ENCODE results near the gene APOA1. TPM values are rescaled to one million over a fixed set of nuclear protein-coding genes. Genes with fewer than 3 reads are reported as not detected.

The APOA1 gene
- total and polyA plus RNA-seq, 2 donors (not counting 1 experiment from before 2014, with no cell fraction given): 0.46 TPM; not detected in 1

GRCh38 chr11:116852261-116853031, 15.0 kb upstream of the APOA1 start:
- Histone ChIP-seq H3K27ac (ENCODE audit: low read length in 2 of 2) (no peak overlapping the region), H3K4me2 (replicated peaks; ENCODE audit: low read depth, low read length, poor library complexity, severe bottlenecking) (peak overlapping the region; percentile 67), H3K4me1 (ENCODE audit: control insufficient read depth in 2 of 2, insufficient read depth in 2 of 2, low read length in 2 of 2) (peaks cover 35 to 43% of the 10 kb centered on the region in 2 donors), H2AFZ (ENCODE audit: insufficient read depth, low read depth, low read length, poor library complexity, severe bottlenecking) (no peak overlapping the region), H3K9ac (ENCODE audit: low read length) (peak overlapping the region; percentile 9), H3K9me3 (ENCODE audit: control extremely low read depth in 1 of 3, control insufficient read depth in 2 of 3, insufficient read depth in 1 of 3, low read length in 2 of 3) (no peaks in the 10 kb centered on the region), H3K36me3 (replicated peaks in 1 of 2; ENCODE audit: control extremely low read depth in 1 of 2, control insufficient read depth in 1 of 2, extremely low read depth in 1 of 2, insufficient read depth in 2 of 2, low read length in 1 of 2) (peaks cover 6 to 32% of the 10 kb centered on the region in 2 experiments), H3K27me3 (replicated peaks in 1 of 4; ENCODE audit: control extremely low read depth in 1 of 4, control insufficient read depth in 3 of 4, insufficient read depth in 4 of 4, low read length in 3 of 4) (no peaks in the 10 kb centered on the region), H4K20me1 (ENCODE audit: control insufficient read depth, insufficient read depth, low read length, poor library complexity, severe bottlenecking) (peaks cover 70% of the 10 kb centered on the region), H3K79me2 (ENCODE audit: control insufficient read depth, insufficient read depth, low read length) (peaks cover 13% of the 10 kb centered on the region), H3K4me3 (ENCODE audit: control extremely low read depth in 1 of 5, extremely low read depth in 1 of 5, insufficient read depth in 1 of 5, low read depth in 2 of 5, low read length in 4 of 5) (peak overlapping the region in 1 of 5 experiments; percentile 30)
- DNase-seq (no peak), ATAC-seq (ENCODE audit: low read depth) (no peak)
- Mint-ChIP-seq H3K4me3 (peak overlapping the region; percentile 21), H3K27me3 (no peaks in the 10 kb centered on the region), H3K9me3 (ENCODE audit: insufficient read depth) (no peaks in the 10 kb centered on the region), H3K27ac (no peak overlapping the region), H3K4me1 (peaks cover 56% of the 10 kb centered on the region)
- intact Hi-C loops (cut with micrococcal nuclease): loop anchor here (5.0 kb wide), 1 partner anchor 80 kb away; the partner anchor contains the start of gene BUD13
- TF ChIP-seq EZH2 (IDR thresholded peaks at IDR 0.05; ENCODE audit: borderline replicate concordance, insufficient read depth, low read depth, low read length, poor library complexity, severe bottlenecking) (no peak), CTCF (IDR thresholded peaks at IDR 0.05) (no peak)
- WGBS (ENCODE audit: insufficient coverage): 70% methylated on average over 4 of the region's 5 CpGs
- CTCF ChIA-PET: interaction anchor here (1.0 to 4.4 kb wide), 7 partner anchors 10 to 376 kb away, joined by 3 to 14 read pairs (median 5); partner anchors contain the start of gene APOA5
- POLR2A ChIA-PET: no interaction called here

DNA sequence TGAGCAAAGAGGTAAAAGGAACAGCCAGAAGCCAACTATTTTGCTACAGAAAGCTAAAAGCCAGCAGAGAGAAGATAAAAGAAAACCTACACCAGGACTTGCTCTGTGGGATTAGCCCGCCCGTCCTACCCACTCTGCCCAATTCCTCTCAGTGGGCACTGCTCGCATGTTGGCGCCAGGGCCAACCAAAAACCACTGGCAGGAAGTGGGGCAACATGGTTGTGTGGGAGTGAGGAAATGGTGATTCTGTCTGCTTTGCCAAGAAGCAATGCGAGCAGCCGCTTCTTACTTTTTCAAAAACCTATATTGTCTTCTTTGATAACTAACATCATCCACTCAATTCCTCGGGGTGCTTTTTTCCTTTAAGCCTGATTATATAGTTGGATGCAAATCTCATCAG, 14.2 kb upstream of the APOA1 start:
- peaks cover 9 to 32% of the 10 kb centered on the region in 2 experiments for H3K36me3 ChIP-seq (replicated peaks in 1 of 2; ENCODE audit: control extremely low read depth in 1 of 2, control insufficient read depth in 1 of 2, extremely low read depth in 1 of 2, insufficient read depth in 2 of 2, low read length in 1 of 2)
- H3K27ac Mint-ChIP-seq: no peak overlapping the region

More for the DNA sequence above, 14.2 kb upstream of the APOA1 start:
- Mint-ChIP-seq H3K4me3 (peak overlapping the region; percentile 30), H3K4me1 (peaks cover 56% of the 10 kb centered on the region), H3K9me3 (ENCODE audit: insufficient read depth) (no peaks in the 10 kb centered on the region), H3K27me3 (no peaks in the 10 kb centered on the region)
- intact Hi-C loops (cut with micrococcal nuclease): loop anchor here (5.0 kb wide), 1 partner anchor 79 kb away; the partner anchor contains the start of gene BUD13
- Histone ChIP-seq H3K79me2 (ENCODE audit: control insufficient read depth, insufficient read depth, low read length) (peaks cover 13% of the 10 kb centered on the region), H3K4me2 (replicated peaks; ENCODE audit: low read depth, low read length, poor library complexity, severe bottlenecking) (peak overlapping the region; percentile 67), H3K9ac (ENCODE audit: low read length) (peak overlapping the region; percentile 9), H3K4me3 (ENCODE audit: control extremely low read depth in 1 of 5, extremely low read depth in 1 of 5, insufficient read depth in 1 of 5, low read depth in 2 of 5, low read length in 4 of 5) (peak overlapping the region in 1 of 5 experiments; percentile 30), H3K9me3 (ENCODE audit: control extremely low read depth in 1 of 3, control insufficient read depth in 2 of 3, insufficient read depth in 1 of 3, low read length in 2 of 3) (no peaks in the 10 kb centered on the region), H2AFZ (ENCODE audit: insufficient read depth, low read depth, low read length, poor library complexity, severe bottlenecking) (no peak overlapping the region), H3K4me1 (ENCODE audit: control insufficient read depth in 2 of 2, insufficient read depth in 2 of 2, low read length in 2 of 2) (peaks cover 35 to 43% of the 10 kb centered on the region in 2 donors), H3K27ac (ENCODE audit: low read length in 2 of 2) (no peak overlapping the region), H4K20me1 (ENCODE audit: control insufficient read depth, insufficient read depth, low read length, poor library complexity, severe bottlenecking) (peaks cover 68% of the 10 kb centered on the region), H3K27me3 (replicated peaks in 1 of 4; ENCODE audit: control extremely low read depth in 1 of 4, control insufficient read depth in 3 of 4, insufficient read depth in 4 of 4, low read length in 3 of 4) (no peaks in the 10 kb centered on the region)
- ChIA-PET CTCF (interaction anchor here (1.1 to 4.4 kb wide), 3 partner anchors 16 to 247 kb away, joined by 5 to 14 read pairs (median 6); partner anchors contain the start of gene APOA5), POLR2A (no interaction called here)
- DNase-seq (no peak), ATAC-seq (ENCODE audit: low read depth) (no peak)
- 5% methylated on average over 4 of the region's 7 CpGs for WGBS (ENCODE audit: insufficient coverage)
- TF ChIP-seq EZH2 (IDR thresholded peaks at IDR 0.05; ENCODE audit: borderline replicate concordance, insufficient read depth, low read depth, low read length, poor library complexity, severe bottlenecking) (no peak), CTCF (IDR thresholded peaks at IDR 0.05) (no peak)
